Large intestine (tissue), 3 donors: Measurements from ENCODE around the gene TERF2IP. TPM values are rescaled to one million over a fixed set of nuclear protein-coding genes. Genes with fewer than 3 reads are reported as not detected.

ENCODE experiments used
- DNase-seq, 2 donors: peaks; one replicate each; pipeline versions ENCODE4 v3.0.0 to v3.0.0-alpha.2; 2013
- H3K27ac ChIP-seq: one replicate; pipeline ENCODE4 v1.5.1; 2013; ENCODE audit warnings: low read length
- H3K27me3 ChIP-seq: 2 replicates; pipeline ENCODE4 v1.6.1; 2013; ENCODE audit warnings: low read length; ENCODE audit not compliant: control insufficient read depth, insufficient read depth
- H3K36me3 ChIP-seq: 2 replicates; pipeline ENCODE4 v1.6.1; 2013; ENCODE audit warnings: low read length; ENCODE audit not compliant: control insufficient read depth, insufficient read depth
- H3K4me1 ChIP-seq: one replicate; pipeline ENCODE4 v1.6.1; 2013; ENCODE audit warnings: low read length; ENCODE audit not compliant: control insufficient read depth, insufficient read depth
- H3K4me3 ChIP-seq: one replicate; pipeline ENCODE4 v1.5.1; 2013; ENCODE audit warnings: low read length
- H3K9me3 ChIP-seq: one replicate; pipeline ENCODE4 v1.6.1; 2013; ENCODE audit warnings: mild to moderate bottlenecking, low read depth, low read length, moderate library complexity; ENCODE audit not compliant: control insufficient read depth
- WGBS: methylation state at CpG from one replicate; pipeline ENCODE4 v1.1.5; 2013; ENCODE audit warnings: low lambda C conversion rate; ENCODE audit not compliant: insufficient coverage; 5-methylcytosine and 5-hydroxymethylcytosine counted together
- polyA plus RNA-seq: library from polyadenylated mRNA; unstranded; fragments of 120-200 nt; gene quantifications from one replicate; pipeline ENCODE4 v1.2.1, GENCODE V29; 2013

Gene TERF2IP
- polyA plus RNA-seq, 1 donor, result 56.8 TPM

GRCh38 chr16:75618780-75619179 is 28.8 kb upstream of the TERF2IP start:
- H3K4me3 ChIP-seq, result no peak overlapping the region
- H3K9me3 ChIP-seq, result peaks cover 2% of the 10 kb centered on the region
- no peak overlapping the region for H3K27ac ChIP-seq
- H3K36me3 ChIP-seq, result peaks cover 50% of the 10 kb centered on the region
- H3K27me3 ChIP-seq, result no peaks in the 10 kb centered on the region
- DNase-seq, result no peak
- no CpG with 5 or more reads among the region's 2 CpGs for WGBS
- no peaks in the 10 kb centered on the region for H3K4me1 ChIP-seq

GRCh38 chr16:75620326-75621169 is 27.0 kb upstream of the TERF2IP start:
- WGBS, result no CpG with 5 or more reads among the region's 20 CpGs
- Histone ChIP-seq H3K36me3 (peaks cover 41% of the 10 kb centered on the region), H3K9me3 (peaks cover 2% of the 10 kb centered on the region), H3K4me1 (no peaks in the 10 kb centered on the region), H3K27ac (no peak overlapping the region), H3K27me3 (no peaks in the 10 kb centered on the region), H3K4me3 (no peak overlapping the region)
- no peak for DNase-seq

GRCh38 chr16:75621170-75621477 is 26.4 kb upstream of the TERF2IP start:
- H3K4me3 ChIP-seq, result no peak overlapping the region
- peaks cover 2% of the 10 kb centered on the region for H3K9me3 ChIP-seq
- peak in 1 of 2 donors; percentile 46 for DNase-seq
- peaks cover 40% of the 10 kb centered on the region for H3K36me3 ChIP-seq
- 40% methylated on average over 1 of the region's 2 CpGs for WGBS
- no peak overlapping the region for H3K27ac ChIP-seq
- H3K27me3 ChIP-seq, result no peaks in the 10 kb centered on the region
- no peaks in the 10 kb centered on the region for H3K4me1 ChIP-seq

GRCh38 chr16:75622761-75623605 is 24.6 kb upstream of the TERF2IP start, which contains the start of gene ADAT1:
ADAT1 (minus strand) TSS chr16:75623281; CDS start chr16:75620799, 2,482 bp downstream.
- peak; percentile 97 to 99 for DNase-seq
- Histone ChIP-seq H3K27ac (peak within 1 kb of the TSS; percentile 91), H3K27me3 (no peaks in the 10 kb centered on the region), H3K4me1 (no peaks in the 10 kb centered on the region), H3K9me3 (peaks cover 2% of the 10 kb centered on the region), H3K4me3 (peak within 1 kb of the TSS; percentile 84), H3K36me3 (peaks cover 42% of the 10 kb centered on the region)
- WGBS, result 0% methylated on average over 5 of the region's 62 CpGs

- 29% methylated on average over 3 of the region's 4 CpGs for WGBS
- DNase-seq, result peak; percentile 47 to 74
- H3K9me3 ChIP-seq, result peaks cover 2% of the 10 kb centered on the region
- H3K4me1 ChIP-seq, result no peaks in the 10 kb centered on the region
- no peaks in the 10 kb centered on the region for H3K27me3 ChIP-seq
- peaks cover 46% of the 10 kb centered on the region for H3K36me3 ChIP-seq
- no peak overlapping the region for H3K27ac ChIP-seq
- H3K4me3 ChIP-seq, result no peak overlapping the region
These were observed 22.6 kb upstream of the TERF2IP start for GRCh38 chr16:75624921-75625334.

- no CpG with 5 or more reads among the region's 4 CpGs for WGBS
- Histone ChIP-seq H3K36me3 (peaks cover 57% of the 10 kb centered on the region), H3K9me3 (peaks cover 2% of the 10 kb centered on the region), H3K4me1 (no peaks in the 10 kb centered on the region), H3K27ac (no peak overlapping the region), H3K4me3 (no peak overlapping the region), H3K27me3 (no peaks in the 10 kb centered on the region)
- DNase-seq, result no peak
These were observed 20.8 kb upstream of the TERF2IP start for GRCh38 chr16:75626806-75627205.

GRCh38 chr16:75627851-75628250 is 19.7 kb upstream of the TERF2IP start:
- no peak for DNase-seq
- H3K27me3 ChIP-seq, result no peaks in the 10 kb centered on the region
- peaks cover 66% of the 10 kb centered on the region for H3K36me3 ChIP-seq
- no peak overlapping the region for H3K4me3 ChIP-seq
- no CpG with 5 or more reads among the region's 3 CpGs for WGBS
- no peaks in the 10 kb centered on the region for H3K4me1 ChIP-seq
- no peak overlapping the region for H3K27ac ChIP-seq
- H3K9me3 ChIP-seq, result peaks cover 1% of the 10 kb centered on the region

- Histone ChIP-seq H3K4me1 (no peaks in the 10 kb centered on the region), H3K36me3 (peaks cover 70% of the 10 kb centered on the region), H3K27me3 (no peaks in the 10 kb centered on the region), H3K27ac (no peak overlapping the region), H3K4me3 (no peak overlapping the region), H3K9me3 (no peaks in the 10 kb centered on the region)
- WGBS, result no CpG with 5 or more reads among the region's 4 CpGs
- no peak for DNase-seq
These were observed 19.2 kb upstream of the TERF2IP start for GRCh38 chr16:75628351-75628750.

GRCh38 chr16:75629132-75629531 is 18.4 kb upstream of the TERF2IP start:
- Histone ChIP-seq H3K4me3 (no peak overlapping the region), H3K36me3 (peaks cover 77% of the 10 kb centered on the region), H3K27ac (no peak overlapping the region)

GRCh38 chr16:75630052-75630451 is 17.5 kb upstream of the TERF2IP start:
- no CpG with 5 or more reads among the region's 3 CpGs for WGBS
- no peak overlapping the region for H3K27ac ChIP-seq
- no peaks in the 10 kb centered on the region for H3K27me3 ChIP-seq
- peaks cover 84% of the 10 kb centered on the region for H3K36me3 ChIP-seq
- H3K4me3 ChIP-seq, result no peak overlapping the region
- H3K9me3 ChIP-seq, result no peaks in the 10 kb centered on the region
- no peak for DNase-seq
- H3K4me1 ChIP-seq, result no peaks in the 10 kb centered on the region

More at GRCh38 chr16:75629132-75629531, 18.4 kb upstream of the TERF2IP start:
- no peaks in the 10 kb centered on the region for H3K9me3 ChIP-seq
- WGBS, result 100% methylated on average over 1 of the region's 10 CpGs
- no peaks in the 10 kb centered on the region for H3K4me1 ChIP-seq
- no peaks in the 10 kb centered on the region for H3K27me3 ChIP-seq
- DNase-seq, result no peak
